LNCAP (cell line): ENCODE data around the gene RAD50.

Source experiments
- CTCF ChIP-seq: fragments of 450-650 bp; IDR thresholded peaks from 2 replicates; pipeline ENCODE4 v1.5.1; 2017; ENCODE audit warnings: mild to moderate bottlenecking

The RAD50 gene

GRCh38 chr5:132648355-132648754, 91.6 kb downstream of the RAD50 start:
- no peak for TF ChIP-seq CTCF

GRCh38 chr5:132651838-132652469, 95.2 kb downstream of the RAD50 start:
- TF ChIP-seq CTCF: no peak

GRCh38 chr5:132653716-132654115, 96.9 kb downstream of the RAD50 start:
- no peak for TF ChIP-seq CTCF

- TF ChIP-seq CTCF: no peak
Observed at GRCh38 chr5:132655821-132656773, 99.3 kb downstream of the RAD50 start.

GRCh38 chr5:132656774-132657355, 100.1 kb downstream of the RAD50 start:
- no peak for TF ChIP-seq CTCF

GRCh38 chr5:132657676-132658380, 101.1 kb downstream of the RAD50 start, which contains the start of gene IL13:
Gene IL13 (plus strand): TSS chr5:132658173. CDS start chr5:132658187, 14 bp downstream.
- no peak for TF ChIP-seq CTCF
